Stimulated activated CD8-positive, alpha-beta memory T cell treated with anti-CD3 and anti-CD28 coated beads, Interleukin-12 subunit alpha, Interleukin-12 subunit beta, amount 100 ng/mL, for 24 hours (primary cell): Measurements from ENCODE around the gene IGSF21.
"Not testable (repeated sequence)": the region's sequence is repeated elsewhere in the genome, so short reads cannot be mapped to it uniquely, and the experiment has no call there.

Experiments used
- DNase-seq: peaks from one replicate; pipeline ENCODE4 v3.0.0-alpha.2; 2020; ENCODE audit errors: extremely low read depth

IGSF21 gene

GRCh38 chr1:18144916-18145647, 37.5 kb downstream of the IGSF21 start:
- DNase-seq, result no peak

DNA sequence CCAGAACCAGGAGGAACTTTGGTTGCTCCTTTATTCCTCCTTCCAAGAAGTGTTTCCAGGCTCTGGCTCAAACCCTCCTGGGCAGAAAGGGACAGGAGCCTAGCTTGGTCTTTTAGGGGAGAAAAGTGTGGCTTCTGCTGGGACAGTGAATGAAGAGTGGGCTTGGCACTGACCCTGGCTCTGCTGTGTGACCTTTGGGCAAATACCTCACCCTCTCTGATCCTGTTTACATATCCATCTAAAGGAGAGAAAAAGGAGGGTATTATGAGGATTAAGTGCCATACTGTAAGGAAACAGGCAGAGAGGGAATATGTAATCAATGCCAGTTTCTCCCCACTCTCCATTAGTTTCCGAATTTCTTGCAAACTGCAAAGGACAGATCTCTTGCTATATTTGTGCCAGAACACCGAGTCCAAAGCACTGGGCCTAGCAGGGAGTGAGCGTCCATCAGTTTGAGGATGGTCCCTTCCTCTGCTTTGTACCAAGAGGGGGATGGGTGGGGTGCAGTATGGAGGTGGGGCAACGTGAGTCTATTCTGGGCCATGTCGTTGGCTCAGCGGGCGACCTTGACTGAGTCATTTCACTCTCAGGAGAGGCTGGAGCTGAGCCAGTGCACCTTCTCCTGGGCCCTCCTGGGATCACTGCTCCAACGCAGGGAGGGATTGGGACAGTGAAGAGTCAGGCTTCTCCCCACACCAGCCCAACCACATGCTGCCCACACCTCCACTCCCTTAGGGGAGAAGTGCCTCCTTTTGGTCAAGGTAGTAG, 38.4 kb downstream of the IGSF21 start:
- no peak for DNase-seq

DNA sequence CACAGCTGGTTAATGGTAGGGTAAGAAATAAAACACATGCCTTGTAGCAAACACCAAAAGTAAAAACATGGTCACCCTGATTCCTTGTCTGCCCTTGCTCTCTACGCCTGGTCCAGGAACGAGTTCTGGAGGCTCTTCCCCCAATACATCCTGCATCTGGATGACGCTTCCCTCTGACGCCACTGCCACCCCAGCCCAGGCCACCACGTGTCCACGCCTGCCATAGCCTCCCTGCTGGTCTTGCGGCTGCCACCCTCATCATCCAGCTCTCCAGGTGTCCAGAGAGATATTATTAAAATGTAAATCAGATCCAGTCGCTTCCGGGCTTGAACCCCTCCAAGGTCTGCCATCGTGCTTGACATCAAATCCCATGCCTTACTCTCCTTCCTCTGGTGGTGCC, 39.3 kb downstream of the IGSF21 start:
- no peak for DNase-seq

GRCh38 chr1:18147672-18148071, 40.1 kb downstream of the IGSF21 start:
- DNase-seq, result no peak

DNA sequence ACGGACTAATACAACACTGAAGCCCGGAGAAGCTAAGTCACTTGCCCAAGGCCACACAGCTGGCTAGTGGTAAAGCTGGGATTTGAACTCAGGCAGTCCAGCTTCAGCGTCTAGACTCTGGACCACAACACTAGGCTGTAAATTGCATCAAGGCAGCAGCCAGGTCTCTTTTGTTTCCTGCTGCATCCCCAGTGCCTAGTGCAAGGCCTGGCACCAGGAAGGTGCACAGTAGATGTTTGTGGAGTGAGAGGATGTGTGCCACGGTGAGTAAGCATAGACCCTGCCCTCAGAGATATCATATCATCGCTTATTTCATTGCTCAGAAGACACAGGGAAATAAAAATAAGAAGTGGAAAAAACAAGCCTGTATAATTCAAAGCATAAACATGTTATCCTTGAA, 40.9 kb downstream of the IGSF21 start:
- DNase-seq, result no peak

DNA sequence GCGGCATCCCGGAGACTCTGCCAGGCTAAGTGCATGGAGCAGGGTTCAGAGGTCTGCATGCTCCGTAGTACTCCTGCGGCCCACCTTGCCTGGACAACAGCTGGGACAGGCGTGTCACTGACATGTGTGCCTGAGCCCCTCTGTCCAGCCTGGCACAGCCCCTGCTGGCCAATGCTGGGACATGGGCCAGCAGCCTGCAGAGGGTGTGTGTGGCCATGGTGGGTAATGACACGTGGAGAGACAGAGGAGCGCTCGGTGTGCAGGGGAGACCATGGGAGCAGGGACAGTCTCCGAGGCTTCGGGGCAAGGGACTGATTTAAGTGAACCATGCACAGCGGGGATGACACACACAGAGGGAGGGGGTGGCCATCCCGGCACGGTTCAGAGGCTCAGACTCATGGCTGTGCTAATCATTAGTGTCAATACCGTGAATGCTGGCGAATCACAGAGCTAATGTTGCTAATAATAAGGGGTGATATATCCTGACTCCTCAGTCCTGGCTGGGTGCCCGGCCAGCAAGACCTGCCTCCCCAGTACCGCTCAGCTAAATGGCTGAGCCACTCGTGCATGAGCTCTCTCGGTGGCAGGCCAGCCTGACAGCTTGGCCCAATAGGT, 41.5 kb downstream of the IGSF21 start:
- DNase-seq, result no peak

DNA sequence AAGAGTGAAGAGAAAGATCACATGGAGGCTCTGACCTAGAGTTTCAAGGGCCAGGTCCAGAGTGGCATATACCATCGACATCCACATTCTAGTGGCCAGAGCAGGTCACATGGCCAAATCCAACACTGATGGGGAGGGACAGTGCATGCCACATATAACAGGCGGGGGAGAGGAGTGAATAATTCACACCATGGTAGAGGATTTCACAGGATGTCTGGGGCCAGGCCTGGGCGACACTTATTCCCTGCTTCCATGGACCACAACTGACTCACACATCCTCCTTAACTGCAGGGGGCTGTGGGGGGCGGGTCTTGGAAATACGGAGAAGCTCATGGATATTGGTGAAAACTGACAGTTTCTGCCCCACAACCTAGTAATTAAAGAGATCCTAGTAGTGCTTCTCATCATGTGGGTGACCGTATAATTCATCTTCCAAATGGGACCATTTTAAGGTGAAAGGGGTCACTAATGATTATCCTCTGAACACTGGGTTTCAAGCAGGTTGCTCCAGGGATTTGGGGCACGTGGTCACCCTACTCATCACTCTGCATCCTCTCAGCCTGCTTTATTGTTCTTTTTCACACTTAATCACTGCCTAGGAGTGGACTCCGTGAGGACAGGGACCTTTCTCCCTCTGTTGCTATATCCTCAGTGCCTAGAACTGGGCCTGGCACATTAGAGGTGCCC, 44.0 kb downstream of the IGSF21 start:
- DNase-seq, result no peak

GRCh38 chr1:18154430-18155194, 47.0 kb downstream of the IGSF21 start:
- DNase-seq, result no peak

DNA sequence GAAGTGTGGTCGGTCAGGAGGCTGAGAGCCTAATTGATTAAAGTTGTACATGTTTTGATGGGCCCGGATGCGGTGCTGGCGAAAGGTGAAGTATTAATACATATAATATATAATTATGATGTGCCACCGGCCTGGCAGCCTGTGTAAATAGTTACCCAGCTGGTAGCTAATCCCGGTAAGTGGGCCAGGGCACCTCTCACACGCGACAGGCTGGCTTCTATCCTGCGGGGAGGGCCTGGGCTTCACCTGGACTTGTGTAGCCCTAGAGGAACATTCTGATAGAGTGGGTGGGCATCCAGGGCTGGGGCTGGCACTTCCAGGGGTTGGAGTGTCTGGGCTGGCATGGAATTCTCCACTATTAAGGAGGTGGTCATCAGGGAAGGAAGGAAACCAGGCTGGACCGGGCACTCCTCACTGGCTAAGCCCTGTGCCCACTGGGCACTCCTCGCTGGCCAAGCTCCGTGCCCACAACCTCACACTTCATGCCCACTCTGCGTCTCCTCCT, 48.3 kb downstream of the IGSF21 start:
- DNase-seq, result no peak

- DNase-seq, result no peak
Measured at GRCh38 chr1:18157352-18157751, 49.8 kb downstream of the IGSF21 start.

GRCh38 chr1:18157968-18158367, 50.4 kb downstream of the IGSF21 start:
- DNase-seq, result no peak

- DNase-seq, result no peak
Measured at GRCh38 chr1:18158714-18159113, 51.1 kb downstream of the IGSF21 start.

DNA sequence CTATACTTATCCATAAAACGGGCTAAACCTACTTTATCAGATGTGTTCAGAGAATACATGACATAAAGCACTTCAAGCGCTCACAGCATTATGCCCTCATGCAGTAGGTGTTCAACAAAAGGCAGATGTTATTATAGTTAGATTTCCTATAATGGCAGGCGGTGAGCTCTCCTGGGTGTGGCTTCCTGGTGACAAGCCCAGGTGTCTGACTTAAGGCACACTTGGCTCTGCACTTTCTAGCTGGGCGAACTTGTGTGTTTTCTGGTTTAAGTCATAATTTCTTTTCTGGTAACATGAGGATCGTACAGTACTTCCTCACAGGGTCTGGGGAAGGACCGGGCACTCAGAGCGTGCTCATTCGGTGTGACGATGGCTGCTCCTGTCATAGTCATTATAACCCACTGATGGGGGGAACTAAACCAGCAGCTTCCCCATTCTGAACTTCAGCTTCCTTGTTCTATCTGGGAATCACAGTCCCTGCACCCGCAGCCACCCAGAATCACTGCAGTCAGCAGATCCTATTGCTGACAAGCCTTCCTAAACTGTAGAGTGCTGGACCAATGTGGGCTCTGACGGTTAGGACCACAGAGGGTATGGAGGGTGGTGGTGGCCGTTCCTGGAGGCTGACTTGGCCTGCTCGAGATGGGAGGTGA, 52.8 kb downstream of the IGSF21 start:
- no peak for DNase-seq

DNA sequence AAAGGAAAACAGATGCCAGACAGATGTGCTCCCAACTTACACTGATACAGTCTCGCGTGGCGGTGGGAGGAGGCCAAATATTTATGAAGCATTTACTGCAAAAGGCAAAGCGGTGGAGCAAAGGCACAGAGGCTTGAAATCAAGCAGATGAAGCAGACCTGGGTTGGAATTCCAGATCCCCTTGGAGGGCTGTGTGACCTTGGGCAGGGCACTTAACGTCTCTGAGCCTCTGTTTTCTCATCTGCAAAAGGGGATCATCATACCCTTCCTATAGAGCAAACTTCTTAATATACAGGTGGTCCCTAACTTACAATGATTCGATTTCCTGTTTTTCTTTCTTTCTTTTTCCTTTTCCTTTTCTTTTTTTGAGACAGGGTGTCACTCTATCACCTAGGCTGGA, 54.1 kb downstream of the IGSF21 start:
- no peak for DNase-seq

- DNase-seq, result not testable (repeated sequence)
Measured at GRCh38 chr1:18165640-18166039, 58.0 kb downstream of the IGSF21 start.

DNA sequence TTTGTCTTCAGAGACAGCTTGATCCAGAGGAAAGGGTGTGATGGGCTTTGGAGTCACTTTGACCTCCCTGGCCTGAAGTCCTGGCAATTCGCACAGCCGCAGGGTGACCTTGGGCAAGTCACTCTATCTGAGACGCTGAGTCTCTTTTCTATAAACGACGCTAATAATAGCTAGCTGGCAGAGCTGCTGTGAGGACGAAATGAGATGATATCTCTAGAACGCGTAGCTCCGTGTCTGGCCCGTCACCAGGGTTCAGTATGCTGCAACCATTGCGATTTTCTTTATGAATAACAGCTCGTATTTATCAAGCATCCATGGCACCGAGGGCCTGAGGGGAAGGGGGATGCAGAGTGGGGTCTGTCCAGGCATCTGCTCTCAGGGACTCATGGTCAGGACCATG, 58.7 kb downstream of the IGSF21 start:
- no peak for DNase-seq

GRCh38 chr1:18166929-18167328, 59.3 kb downstream of the IGSF21 start:
- DNase-seq, result no peak

DNA sequence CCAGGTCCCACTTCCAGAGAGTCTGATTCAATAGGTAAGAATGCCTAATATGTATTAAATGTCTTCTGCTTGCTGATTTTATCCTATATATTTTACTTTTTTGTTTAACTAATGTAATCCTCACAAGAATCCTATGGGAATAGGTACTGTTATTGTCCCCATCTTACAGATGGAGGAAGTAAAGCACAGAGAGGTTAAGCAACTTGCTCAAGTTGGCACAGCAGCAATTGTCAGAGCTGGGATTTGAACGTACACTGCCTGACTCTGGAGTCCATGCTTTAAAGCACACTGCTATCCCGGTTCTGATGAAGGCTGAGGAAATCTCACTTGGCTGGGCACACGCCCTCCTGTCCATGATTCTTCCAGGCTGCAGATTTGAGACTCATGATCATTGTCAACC, 62.8 kb downstream of the IGSF21 start:
- DNase-seq, result no peak

- DNase-seq, result no peak
Measured at GRCh38 chr1:18174037-18174436, 66.4 kb downstream of the IGSF21 start.

GRCh38 chr1:18175051-18175450, 67.5 kb downstream of the IGSF21 start:
- DNase-seq, result no peak
